Activated B cell treated with CpG ODN at 0.5 μM for 24 hours (primary cell): ENCODE data around the gene CUEDC1. TPM values are rescaled to one million over a fixed set of nuclear protein-coding genes. Genes with fewer than 3 reads are reported as not detected.
A peak's percentile ranks its signal among the peaks of the same experiment; 100 is the strongest.

Experiments used
- ATAC-seq: fragments of 200-7000 bp; cut with Tn5 transposase; one replicate; pipeline ENCODE4 v1.10.0; 2021; ENCODE audit warnings: low read depth, mild to moderate bottlenecking, moderate library complexity
- CTCF ChIA-PET: fragments of 350-600 bp; sonication (Branson Sonifier 250); formaldehyde crosslinking; loops from one replicate; lab custom pipeline; 2021; ENCODE audit warnings: antibody characterized with exemption; lab: Charles Lee
- POLR2A ChIA-PET: fragments of 350-600 bp; sonication (Branson Sonifier 250); formaldehyde crosslinking; loops from one replicate; lab custom pipeline; 2021; ENCODE audit warnings: antibody characterized with exemption; lab: Charles Lee
- DNase-seq: peaks from one replicate; pipeline ENCODE4 v3.0.0; 2022
- H3K27ac Mint-ChIP-seq: one replicate; pipeline ENCODE4 v1.8.0; 2020; ENCODE audit warnings: mixed read lengths
- H3K27me3 Mint-ChIP-seq: one replicate; pipeline ENCODE4 v1.8.0; 2021; ENCODE audit warnings: mixed read lengths
- H3K36me3 Mint-ChIP-seq: one replicate; pipeline ENCODE4 v1.8.0; 2021; ENCODE audit warnings: low read depth, mixed read lengths
- H3K4me1 Mint-ChIP-seq: one replicate; pipeline ENCODE4 v1.8.0; 2021; ENCODE audit warnings: mixed read lengths
- H3K4me3 Mint-ChIP-seq: one replicate; pipeline ENCODE4 v1.8.0; 2020; ENCODE audit warnings: mild to moderate bottlenecking, mixed read lengths
- H3K9me3 Mint-ChIP-seq: one replicate; pipeline ENCODE4 v1.8.0; 2020; ENCODE audit warnings: mixed read lengths
- intact Hi-C: fragments of 100-400 bp; cut with micrococcal nuclease; formaldehyde crosslinking; loops from one replicate; pipeline ENCODE4 v1.15.1; 2024
- total RNA-seq: library from RNA; stranded (reverse); gene quantifications from 2 replicates; pipeline ENCODE4 v1.2.3, GENCODE V29; 2022
- TF ChIP-seq, protein P1 (sequence below): fragments of 200-600 bp; IDR thresholded peaks from one replicate; pipeline ENCODE4 v1.8.0; 2022; ENCODE audit warnings: antibody characterized with exemption, mild to moderate bottlenecking

The CUEDC1 gene
- total RNA-seq, 1 donor from 2014 or later, result not detected

DNA sequence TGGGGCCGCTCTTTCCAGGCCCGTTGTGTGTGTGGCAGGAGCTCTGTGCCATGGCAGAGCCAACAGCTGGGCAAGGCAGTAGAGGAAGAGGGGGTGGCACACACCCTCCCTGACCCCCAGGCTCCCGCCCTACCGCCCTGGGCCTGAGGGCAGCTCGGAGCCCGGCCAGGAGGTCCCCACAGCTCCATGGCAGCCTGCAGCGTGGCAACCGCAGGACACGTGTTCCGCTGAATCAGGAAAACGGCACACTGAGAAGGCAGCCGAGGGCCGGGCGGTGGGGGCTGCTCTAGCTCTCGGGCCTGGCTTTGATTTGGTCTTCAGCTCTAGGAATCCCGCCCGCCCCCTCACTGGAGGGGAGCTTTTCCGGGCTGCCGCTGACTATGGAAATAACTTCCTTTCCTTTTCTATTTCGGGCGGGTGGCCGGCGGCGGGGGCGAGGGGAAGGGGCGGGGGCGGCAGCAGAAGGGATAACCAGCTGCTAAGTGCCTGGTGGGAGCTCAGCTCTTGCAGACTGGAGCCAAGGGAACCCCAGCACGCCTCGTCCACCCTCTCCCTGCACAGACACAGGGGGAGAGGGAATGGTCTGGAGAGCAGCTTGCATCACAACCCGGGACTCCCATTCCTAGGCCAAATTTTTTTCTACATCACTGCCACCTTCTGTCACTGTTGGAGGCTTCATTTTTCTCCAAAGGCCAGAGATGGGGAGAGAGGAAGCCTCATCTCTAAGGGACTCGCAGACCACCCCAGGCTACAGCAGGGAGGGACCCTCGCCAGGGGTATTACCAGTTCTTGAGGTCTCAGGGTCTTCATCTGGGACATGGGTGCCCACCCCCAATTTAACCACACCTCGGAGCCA lies 80.5 kb downstream of the CUEDC1 start:
- Mint-ChIP-seq H3K27me3 (peaks cover 55% of the 10 kb centered on the region), H3K4me1 (peaks cover 21% of the 10 kb centered on the region), H3K9me3 (no peaks in the 10 kb centered on the region), H3K4me3 (peak overlapping the region; percentile 46), H3K27ac (no peak overlapping the region), H3K36me3 (no peaks in the 10 kb centered on the region)
- ATAC-seq, result peak; percentile 42
- ChIA-PET POLR2A (interaction anchor here (0.6 kb wide), 1 partner anchor 81 kb away, joined by 3 read pairs; the partner anchor contains the start of gene CUEDC1), CTCF (interaction anchor here (0.6 to 1.8 kb wide), 2 partner anchors 125 to 238 kb away, joined by 3 to 9 read pairs; no protein-coding TSS in a partner anchor)
- intact Hi-C loops, result no loop called here
- DNase-seq, result no peak
- TF ChIP-seq, protein P1, sequence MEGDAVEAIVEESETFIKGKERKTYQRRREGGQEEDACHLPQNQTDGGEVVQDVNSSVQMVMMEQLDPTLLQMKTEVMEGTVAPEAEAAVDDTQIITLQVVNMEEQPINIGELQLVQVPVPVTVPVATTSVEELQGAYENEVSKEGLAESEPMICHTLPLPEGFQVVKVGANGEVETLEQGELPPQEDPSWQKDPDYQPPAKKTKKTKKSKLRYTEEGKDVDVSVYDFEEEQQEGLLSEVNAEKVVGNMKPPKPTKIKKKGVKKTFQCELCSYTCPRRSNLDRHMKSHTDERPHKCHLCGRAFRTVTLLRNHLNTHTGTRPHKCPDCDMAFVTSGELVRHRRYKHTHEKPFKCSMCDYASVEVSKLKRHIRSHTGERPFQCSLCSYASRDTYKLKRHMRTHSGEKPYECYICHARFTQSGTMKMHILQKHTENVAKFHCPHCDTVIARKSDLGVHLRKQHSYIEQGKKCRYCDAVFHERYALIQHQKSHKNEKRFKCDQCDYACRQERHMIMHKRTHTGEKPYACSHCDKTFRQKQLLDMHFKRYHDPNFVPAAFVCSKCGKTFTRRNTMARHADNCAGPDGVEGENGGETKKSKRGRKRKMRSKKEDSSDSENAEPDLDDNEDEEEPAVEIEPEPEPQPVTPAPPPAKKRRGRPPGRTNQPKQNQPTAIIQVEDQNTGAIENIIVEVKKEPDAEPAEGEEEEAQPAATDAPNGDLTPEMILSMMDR, result no peak

DNA sequence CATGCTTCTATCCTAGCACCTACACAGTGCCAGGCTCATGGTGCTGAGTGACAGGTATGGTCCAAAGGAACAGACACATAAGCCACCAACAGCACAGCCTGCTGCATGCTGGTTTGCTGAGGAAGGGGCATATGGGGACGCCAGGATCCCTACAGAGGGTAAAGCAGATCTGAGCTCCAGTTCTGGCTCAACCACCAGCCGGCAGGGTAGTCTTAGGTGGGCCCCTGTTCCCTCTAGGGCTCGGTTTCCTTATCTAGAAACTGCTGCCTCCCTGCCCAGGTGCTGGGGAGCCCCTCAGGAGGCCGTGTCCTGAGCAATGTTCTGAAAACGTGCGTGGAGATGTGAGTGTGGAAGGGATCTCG lies 81.2 kb downstream of the CUEDC1 start:
- H3K27me3 Mint-ChIP-seq, result peaks cover 50% of the 10 kb centered on the region
- no peaks in the 10 kb centered on the region for H3K36me3 Mint-ChIP-seq
- ChIA-PET POLR2A (interaction anchor here (0.6 kb wide), 1 partner anchor 81 kb away, joined by 3 read pairs; the partner anchor contains the start of gene CUEDC1), CTCF (interaction anchor here (1.8 kb wide), 1 partner anchor 125 kb away, joined by 9 read pairs; no protein-coding TSS in a partner anchor)
- DNase-seq, result no peak
- H3K9me3 Mint-ChIP-seq, result no peaks in the 10 kb centered on the region
- H3K27ac Mint-ChIP-seq, result no peak overlapping the region
- peaks cover 22% of the 10 kb centered on the region for H3K4me1 Mint-ChIP-seq
- H3K4me3 Mint-ChIP-seq, result peak overlapping the region; percentile 46
- ATAC-seq, result no peak
- TF ChIP-seq, protein P1, result no peak
- intact Hi-C loops, result no loop called here

DNA sequence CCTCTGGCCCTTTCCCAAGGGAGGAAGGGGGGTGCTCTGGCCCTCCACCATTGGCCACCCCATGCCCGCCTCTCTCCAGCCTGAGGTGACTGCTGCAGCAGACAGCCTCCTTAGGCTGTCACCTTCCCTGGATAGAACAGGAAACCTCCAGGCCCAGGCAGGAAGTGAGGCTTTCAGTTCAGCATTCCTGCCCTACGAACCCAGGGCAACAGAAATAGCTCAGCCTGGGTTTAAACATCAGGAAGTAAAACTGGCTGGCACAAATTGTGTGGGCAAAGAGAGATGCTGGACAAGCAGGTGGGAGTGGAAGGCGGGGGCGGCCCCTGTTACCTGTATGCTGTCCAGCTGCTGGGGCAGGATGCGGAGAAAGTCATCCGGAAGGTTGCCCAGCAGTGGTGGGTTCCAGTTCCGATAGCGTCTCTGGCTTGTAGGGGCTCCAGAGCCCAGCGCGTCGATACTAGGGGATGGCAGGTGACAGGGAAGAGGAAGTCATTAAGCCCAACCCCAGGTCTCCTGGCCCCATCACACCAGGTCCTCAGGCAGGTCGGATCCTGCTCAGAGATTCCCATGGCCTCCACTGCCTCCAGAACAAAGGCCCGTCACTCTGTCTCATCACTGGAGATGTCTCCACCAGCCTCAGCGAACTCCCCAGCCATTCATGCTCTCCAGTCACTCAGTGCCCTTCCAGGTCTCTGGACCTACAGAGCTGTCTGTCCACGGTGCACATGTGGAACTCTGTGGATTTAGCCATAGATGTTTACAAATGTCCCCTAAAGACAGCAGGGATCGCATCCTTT lies 81.8 kb downstream of the CUEDC1 start:
- DNase-seq, result no peak
- H3K27me3 Mint-ChIP-seq, result peaks cover 45% of the 10 kb centered on the region
- ChIA-PET POLR2A (no interaction called here), CTCF (interaction anchor here (1.8 kb wide), 1 partner anchor 126 kb away, joined by 9 read pairs; no protein-coding TSS in a partner anchor)
- intact Hi-C loops, result no loop called here
- no peaks in the 10 kb centered on the region for H3K9me3 Mint-ChIP-seq
- H3K36me3 Mint-ChIP-seq, result no peaks in the 10 kb centered on the region
- H3K4me3 Mint-ChIP-seq, result no peak overlapping the region
- no peak for ATAC-seq
- no peak overlapping the region for H3K27ac Mint-ChIP-seq
- TF ChIP-seq, protein P1, result no peak
- peaks cover 28% of the 10 kb centered on the region for H3K4me1 Mint-ChIP-seq

DNA sequence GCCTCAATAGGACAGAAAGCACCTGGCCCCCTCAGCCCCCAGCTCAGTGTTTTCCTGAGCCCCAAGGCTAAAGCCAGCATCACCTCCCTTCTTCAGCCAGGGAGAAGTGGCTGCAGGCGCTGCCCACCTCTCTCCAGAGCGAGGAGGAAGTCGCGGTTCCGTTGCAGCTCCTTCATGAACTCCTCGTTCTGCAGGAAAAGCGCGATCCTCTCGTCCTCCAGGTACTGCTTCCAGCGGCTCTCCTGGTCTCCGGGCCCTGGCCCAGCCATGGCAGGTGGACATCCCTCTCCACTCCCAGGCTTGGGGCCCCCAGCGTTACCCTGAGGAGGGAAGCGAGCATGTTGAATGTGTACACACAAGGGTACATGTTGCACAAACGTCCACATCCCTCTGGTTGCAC lies 82.7 kb downstream of the CUEDC1 start:
- ATAC-seq (no peak), DNase-seq (no peak)
- intact Hi-C loops, result no loop called here
- TF ChIP-seq, protein P1, result no peak
- H3K4me1 Mint-ChIP-seq, result peaks cover 37% of the 10 kb centered on the region
- H3K27ac Mint-ChIP-seq, result no peak overlapping the region
- no peaks in the 10 kb centered on the region for H3K9me3 Mint-ChIP-seq
- H3K36me3 Mint-ChIP-seq, result no peaks in the 10 kb centered on the region
- ChIA-PET CTCF (no interaction called here), POLR2A (no interaction called here)
- no peak overlapping the region for H3K4me3 Mint-ChIP-seq
- peaks cover 38% of the 10 kb centered on the region for H3K27me3 Mint-ChIP-seq

DNA sequence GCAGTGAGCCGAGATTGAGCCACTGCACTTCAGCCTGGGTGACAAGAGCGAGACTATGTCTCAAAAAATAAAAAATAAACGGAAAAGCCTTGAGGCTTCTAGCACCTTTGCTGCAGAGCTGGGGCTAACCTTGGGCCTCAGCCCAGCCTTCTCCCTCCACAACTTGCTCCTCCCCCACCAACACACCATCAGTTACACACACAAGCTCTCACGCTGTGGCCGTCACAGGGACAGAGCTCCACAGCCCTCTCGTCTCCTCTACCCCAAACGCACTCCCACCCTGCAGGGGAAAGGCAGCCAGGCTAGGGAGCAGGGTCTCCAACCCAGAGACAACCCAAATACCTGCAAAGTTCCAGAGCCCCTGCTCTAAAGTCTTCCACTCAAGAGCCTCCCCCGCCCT lies 83.3 kb downstream of the CUEDC1 start:
- H3K4me1 Mint-ChIP-seq, result peaks cover 43% of the 10 kb centered on the region
- H3K27me3 Mint-ChIP-seq, result peaks cover 37% of the 10 kb centered on the region
- ATAC-seq (no peak), DNase-seq (no peak)
- POLR2A ChIA-PET, result no interaction called here
- H3K27ac Mint-ChIP-seq, result no peak overlapping the region
- TF ChIP-seq, protein P1, result no peak
- H3K36me3 Mint-ChIP-seq, result no peaks in the 10 kb centered on the region
- no peak overlapping the region for H3K4me3 Mint-ChIP-seq
- CTCF ChIA-PET, result no interaction called here
- no peaks in the 10 kb centered on the region for H3K9me3 Mint-ChIP-seq
- intact Hi-C loops, result no loop called here
